Frontal cortex (tissue), 1 donor: ENCODE measurements around the gene FBXO33. TPM values are rescaled to one million over a fixed set of nuclear protein-coding genes. Genes with fewer than 3 reads are reported as not detected.

ENCODE experiments used
- total RNA-seq: library from RNA; depleted of rRNA; stranded (reverse); fragments of >200 nt; gene quantifications from one replicate; pipeline ENCODE4 v1.2.3, GENCODE V29; 2014

Gene FBXO33
- total RNA-seq, 1 donor from 2014 or later = 24.5 TPM

Other genes with a start within 250 kb of the FBXO33 start
- 24.5 TPM for gene MIA2, start 198.5 kb downstream of the FBXO33 start, total RNA-seq